ENCODE measurements around the gene FBXW5. TPM values are rescaled to one million over a fixed set of nuclear protein-coding genes. Genes with fewer than 3 reads are reported as not detected.

FBXW5 gene
- total RNA-seq, 1 donor from 2014 or later: 100.0 TPM

DNA sequence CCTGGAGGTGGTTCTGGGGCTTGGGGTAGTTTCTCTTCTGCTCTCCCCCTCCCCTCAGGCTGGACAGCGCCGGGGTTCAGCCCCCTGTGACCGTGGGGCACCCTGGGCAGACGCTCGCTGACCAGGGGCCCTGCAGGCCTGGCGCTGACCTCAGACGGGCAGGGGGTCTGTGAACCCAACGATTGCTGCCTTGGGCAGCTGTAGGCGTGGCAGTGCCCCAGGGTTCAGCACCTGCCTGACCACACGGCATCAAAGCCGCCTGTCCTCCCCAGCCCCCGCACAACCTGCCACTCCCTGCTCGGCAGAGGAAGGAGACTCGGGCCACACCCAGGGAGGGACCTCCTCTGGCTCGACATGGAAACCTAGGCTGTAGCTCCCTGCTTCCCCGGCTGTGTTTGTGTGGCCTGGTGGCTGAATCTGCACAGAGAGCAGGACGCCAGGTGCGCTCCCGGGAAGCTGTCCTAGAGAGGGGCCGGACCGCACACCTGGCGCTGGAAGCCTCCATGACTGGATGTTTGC lies 19.7 kb upstream of the FBXW5 start:
- H3K9me3 Mint-ChIP-seq (ENCODE audit: unreplicated experiment): no peaks in the 10 kb centered on the region
- TF ChIP-seq, protein P1, sequence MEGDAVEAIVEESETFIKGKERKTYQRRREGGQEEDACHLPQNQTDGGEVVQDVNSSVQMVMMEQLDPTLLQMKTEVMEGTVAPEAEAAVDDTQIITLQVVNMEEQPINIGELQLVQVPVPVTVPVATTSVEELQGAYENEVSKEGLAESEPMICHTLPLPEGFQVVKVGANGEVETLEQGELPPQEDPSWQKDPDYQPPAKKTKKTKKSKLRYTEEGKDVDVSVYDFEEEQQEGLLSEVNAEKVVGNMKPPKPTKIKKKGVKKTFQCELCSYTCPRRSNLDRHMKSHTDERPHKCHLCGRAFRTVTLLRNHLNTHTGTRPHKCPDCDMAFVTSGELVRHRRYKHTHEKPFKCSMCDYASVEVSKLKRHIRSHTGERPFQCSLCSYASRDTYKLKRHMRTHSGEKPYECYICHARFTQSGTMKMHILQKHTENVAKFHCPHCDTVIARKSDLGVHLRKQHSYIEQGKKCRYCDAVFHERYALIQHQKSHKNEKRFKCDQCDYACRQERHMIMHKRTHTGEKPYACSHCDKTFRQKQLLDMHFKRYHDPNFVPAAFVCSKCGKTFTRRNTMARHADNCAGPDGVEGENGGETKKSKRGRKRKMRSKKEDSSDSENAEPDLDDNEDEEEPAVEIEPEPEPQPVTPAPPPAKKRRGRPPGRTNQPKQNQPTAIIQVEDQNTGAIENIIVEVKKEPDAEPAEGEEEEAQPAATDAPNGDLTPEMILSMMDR (IDR thresholded peaks at IDR 0.05; ENCODE audit: unreplicated experiment): no peak
- H3K4me3 Mint-ChIP-seq (ENCODE audit: unreplicated experiment): no peak overlapping the region
- H3K4me1 Mint-ChIP-seq (ENCODE audit: unreplicated experiment): no peaks in the 10 kb centered on the region
- peaks cover 6% of the 10 kb centered on the region for H3K27me3 Mint-ChIP-seq (ENCODE audit: unreplicated experiment)
- H3K36me3 Mint-ChIP-seq (ENCODE audit: low read depth, unreplicated experiment): no peaks in the 10 kb centered on the region
- no peak overlapping the region for H3K27ac Mint-ChIP-seq (ENCODE audit: unreplicated experiment)
- no peak for DNase-seq (ENCODE audit: low spot score)

DNA sequence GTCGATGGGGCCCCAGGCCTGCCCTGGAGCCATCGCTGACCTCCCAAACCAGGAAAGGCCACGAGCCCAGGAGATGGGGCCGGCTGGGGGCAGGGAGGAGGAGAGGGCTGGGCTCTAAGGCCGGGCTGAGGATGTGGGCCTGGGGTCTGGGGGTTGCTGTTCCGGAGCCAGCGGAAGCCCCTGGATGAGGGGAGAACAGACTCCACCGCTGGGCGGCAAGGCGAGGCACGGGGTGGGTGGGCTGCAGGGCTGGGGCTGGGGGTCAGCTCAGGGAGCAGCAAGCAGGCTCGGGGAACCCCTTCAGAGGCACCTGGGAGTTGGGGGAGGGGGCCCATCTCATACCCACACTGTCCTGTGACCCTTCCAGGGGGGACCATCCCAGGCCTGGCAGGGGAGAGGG lies 19.2 kb upstream of the FBXW5 start:
- Mint-ChIP-seq H3K27ac (ENCODE audit: unreplicated experiment) (no peak overlapping the region), H3K4me3 (ENCODE audit: unreplicated experiment) (no peak overlapping the region), H3K36me3 (ENCODE audit: low read depth, unreplicated experiment) (no peaks in the 10 kb centered on the region), H3K4me1 (ENCODE audit: unreplicated experiment) (no peaks in the 10 kb centered on the region), H3K27me3 (ENCODE audit: unreplicated experiment) (peaks cover 7% of the 10 kb centered on the region), H3K9me3 (ENCODE audit: unreplicated experiment) (no peaks in the 10 kb centered on the region)
- TF ChIP-seq, protein P1 (IDR thresholded peaks at IDR 0.05; ENCODE audit: unreplicated experiment): no peak
- DNase-seq (ENCODE audit: low spot score): no peak

DNA sequence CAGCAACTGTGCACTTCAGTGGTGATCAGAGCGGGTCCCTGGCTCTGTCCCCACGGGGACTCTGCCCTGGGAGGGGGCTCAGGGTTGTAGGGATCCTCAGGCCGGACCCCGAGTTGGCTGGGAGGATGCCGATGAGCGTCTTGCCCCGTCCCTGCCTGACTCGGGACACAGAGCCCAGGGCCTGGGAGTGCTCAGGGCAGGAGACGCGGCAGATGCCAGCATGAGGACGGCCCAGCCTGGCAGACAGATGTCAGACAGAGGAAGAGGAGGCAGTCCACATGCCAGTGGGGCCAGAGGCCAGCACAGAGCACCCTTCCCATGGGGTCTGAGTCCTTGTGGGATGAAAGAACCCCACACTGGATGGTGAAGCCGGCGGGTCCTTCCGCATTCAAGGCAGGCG lies 18.8 kb upstream of the FBXW5 start:
- TF ChIP-seq, protein P1 (IDR thresholded peaks at IDR 0.05; ENCODE audit: unreplicated experiment): no peak
- no peak for DNase-seq (ENCODE audit: low spot score)
- Mint-ChIP-seq H3K4me3 (ENCODE audit: unreplicated experiment) (no peak overlapping the region), H3K27ac (ENCODE audit: unreplicated experiment) (no peak overlapping the region), H3K9me3 (ENCODE audit: unreplicated experiment) (no peaks in the 10 kb centered on the region), H3K27me3 (ENCODE audit: unreplicated experiment) (peaks cover 8% of the 10 kb centered on the region), H3K36me3 (ENCODE audit: low read depth, unreplicated experiment) (no peaks in the 10 kb centered on the region), H3K4me1 (ENCODE audit: unreplicated experiment) (no peaks in the 10 kb centered on the region)

DNA sequence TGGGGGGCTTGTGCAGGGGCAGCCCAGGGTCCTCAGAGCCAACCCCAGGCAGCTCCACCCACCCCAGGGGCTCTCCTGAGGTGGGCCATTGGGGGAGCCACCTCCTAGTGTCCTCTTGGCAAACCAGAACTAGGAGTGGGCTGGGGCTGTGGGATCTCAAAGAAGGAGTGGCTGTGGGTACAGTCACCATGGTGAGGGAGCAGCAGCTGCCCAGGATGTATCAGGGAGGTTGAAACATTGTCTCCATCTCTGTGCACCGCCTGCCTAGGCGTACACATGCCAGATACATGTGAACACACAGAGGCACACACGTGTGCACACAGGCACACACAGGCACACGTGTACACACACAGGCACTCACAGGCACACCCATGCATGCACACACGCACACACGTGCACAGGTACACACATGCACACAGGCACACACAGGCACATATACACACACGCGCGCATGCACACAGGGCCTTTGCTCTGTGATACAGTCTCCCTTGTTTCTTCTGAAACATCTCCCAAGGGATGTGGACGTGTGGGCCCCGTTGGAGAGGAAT lies 18.2 kb upstream of the FBXW5 start:
- peaks cover 8% of the 10 kb centered on the region for H3K27me3 Mint-ChIP-seq (ENCODE audit: unreplicated experiment)
- TF ChIP-seq, protein P1 (IDR thresholded peaks at IDR 0.05; ENCODE audit: unreplicated experiment): no peak
- no peaks in the 10 kb centered on the region for H3K9me3 Mint-ChIP-seq (ENCODE audit: unreplicated experiment)
- no peaks in the 10 kb centered on the region for H3K4me1 Mint-ChIP-seq (ENCODE audit: unreplicated experiment)
- H3K4me3 Mint-ChIP-seq (ENCODE audit: unreplicated experiment): no peak overlapping the region
- DNase-seq (ENCODE audit: low spot score): no peak
- H3K36me3 Mint-ChIP-seq (ENCODE audit: low read depth, unreplicated experiment): no peaks in the 10 kb centered on the region
- H3K27ac Mint-ChIP-seq (ENCODE audit: unreplicated experiment): no peak overlapping the region

DNA sequence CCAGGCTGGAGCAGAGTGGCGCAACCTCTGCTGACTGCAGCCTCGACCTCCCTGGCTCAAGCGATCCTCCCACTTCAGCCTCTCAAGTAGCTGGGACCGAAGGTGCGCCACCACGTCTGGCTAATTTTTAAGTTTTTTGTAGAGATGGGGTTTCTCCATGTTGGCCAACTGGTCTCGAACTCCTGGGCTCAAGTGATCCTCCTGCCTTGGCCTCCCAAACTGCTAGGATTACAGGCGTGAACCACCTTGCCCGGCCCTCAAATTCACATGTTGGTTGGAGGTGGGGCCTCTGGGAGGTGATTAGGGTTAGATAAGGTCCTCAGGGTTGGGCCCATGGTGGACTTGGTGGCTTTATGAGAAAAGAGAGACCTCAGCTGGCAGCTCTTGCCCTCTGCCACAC lies 17.6 kb upstream of the FBXW5 start:
- Mint-ChIP-seq H3K36me3 (ENCODE audit: low read depth, unreplicated experiment) (no peaks in the 10 kb centered on the region), H3K27ac (ENCODE audit: unreplicated experiment) (no peak overlapping the region), H3K9me3 (ENCODE audit: unreplicated experiment) (no peaks in the 10 kb centered on the region), H3K4me3 (ENCODE audit: unreplicated experiment) (no peak overlapping the region), H3K4me1 (ENCODE audit: unreplicated experiment) (no peaks in the 10 kb centered on the region), H3K27me3 (ENCODE audit: unreplicated experiment) (peaks cover 11% of the 10 kb centered on the region)
- TF ChIP-seq, protein P1 (IDR thresholded peaks at IDR 0.05; ENCODE audit: unreplicated experiment): no peak
- DNase-seq (ENCODE audit: low spot score): no peak
